A549 treated with dexamethasone at 1 μM for 4 hours (cell line): ENCODE results near the gene TINAG. TPM values are rescaled to one million over a fixed set of nuclear protein-coding genes. Genes with fewer than 3 reads are reported as not detected.

Experiments used
- total RNA-seq: library from RNA; stranded (reverse); fragments of 200-300 nt; extraction: Qiagen RNA extraction; gene quantifications from 5 replicates; pipeline ENCODE4 v1.2.3, GENCODE V29; 2022

TINAG gene
- 0.14 TPM in 1 of 5 replicates, not detected in the others for total RNA-seq

DNA sequence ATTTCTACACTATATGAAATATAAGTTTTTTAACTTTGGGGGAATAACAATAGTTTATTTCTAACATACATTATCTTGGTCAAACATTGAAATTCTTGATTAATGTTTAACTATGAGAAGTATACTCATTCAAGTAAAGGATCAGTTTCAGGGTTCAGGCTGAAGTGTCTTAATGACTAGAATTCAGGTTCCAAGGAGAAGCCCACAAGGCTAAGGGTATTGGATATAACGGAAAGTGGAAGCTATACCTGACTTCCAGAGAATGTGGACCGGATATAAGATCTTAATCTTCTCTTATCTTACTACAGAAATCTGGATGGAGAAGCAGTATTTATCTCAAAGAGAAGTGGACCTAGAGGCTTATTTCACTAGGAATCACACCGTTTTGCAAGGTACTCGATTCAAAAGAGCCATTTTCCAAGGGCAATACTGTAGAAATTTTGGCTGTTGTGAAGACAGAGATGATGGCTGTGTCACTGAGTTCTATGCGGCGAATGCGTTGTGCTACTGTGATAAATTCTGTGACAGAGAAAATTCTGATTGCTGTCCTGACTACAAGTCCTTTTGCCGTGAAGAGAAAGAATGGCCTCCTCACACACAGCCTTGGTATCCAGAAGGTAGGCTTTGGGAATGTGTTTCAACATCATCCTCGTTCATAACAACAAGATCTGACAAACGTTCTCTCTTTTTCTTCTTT lies at the start of gene TINAG:
Gene TINAG, plus strand, starts transcription at position 153 of the 697 bp plus-strand sequence. Its CDS starts 110 bp downstream, at position 263.

Other genes starting within 250 kb of the TINAG start
- not detected in 5 replicates for gene MLIP, start 197.0 kb upstream of the TINAG start, total RNA-seq